CD4-positive, alpha-beta memory T cell (primary cell): ENCODE measurements around the gene KIF1C. TPM values are rescaled to one million over a fixed set of nuclear protein-coding genes. Genes with fewer than 3 reads are reported as not detected.
A peak's percentile ranks its signal among the peaks of the same experiment; 100 is the strongest.

Experiments
- CTCF ChIA-PET: fragments of 350-600 bp; sonication (Branson Sonifier 250); formaldehyde crosslinking; loops from one replicate; lab custom pipeline; 2021; ENCODE audit warnings: inconsistent platforms; ENCODE audit not compliant: partially characterized antibody; lab: Charles Lee
- POLR2A ChIA-PET: fragments of 350-600 bp; sonication (Branson Sonifier 250); formaldehyde crosslinking; loops from one replicate; lab custom pipeline; 2021; ENCODE audit not compliant: partially characterized antibody; lab: Charles Lee
- DNase-seq, 5 donors: peaks; one replicate each; pipeline versions ENCODE4 v3.0.0 to v3.0.0-alpha.2; 2020 to 2022; ENCODE audit warnings: mixed read lengths in 1 of 5
- H3K27ac ChIP-seq: one replicate; pipeline ENCODE4 v1.7.0; 2013; ENCODE audit warnings: low read depth, low read length
- H3K27me3 ChIP-seq: 2 replicates; pipeline ENCODE4 v1.7.0; 2013; ENCODE audit warnings: mild to moderate bottlenecking, low read length, moderate library complexity; ENCODE audit not compliant: insufficient read depth
- H3K36me3 ChIP-seq: 2 replicates; pipeline ENCODE4 v1.7.0; 2013; ENCODE audit warnings: mild to moderate bottlenecking, low read length, moderate library complexity; ENCODE audit not compliant: insufficient read depth
- H3K4me1 ChIP-seq: 2 replicates; pipeline ENCODE4 v1.7.0; 2013; ENCODE audit warnings: mild to moderate bottlenecking, low read length, moderate library complexity; ENCODE audit not compliant: insufficient read depth
- H3K4me3 ChIP-seq, 2 donors: one replicate each; pipeline ENCODE4 v1.7.0; 2013; ENCODE audit warnings: low read length in 2 of 2, mild to moderate bottlenecking in 1 of 2
- H3K9me3 ChIP-seq, 2 donors: one replicate each; pipeline ENCODE4 v1.7.0; 2013; ENCODE audit warnings: low read length in 2 of 2, control low read depth in 1 of 2; ENCODE audit not compliant: control insufficient read depth in 1 of 2
- H3K27ac Mint-ChIP-seq, 7 donors: one replicate each; pipeline ENCODE4 v1.8.0; 2020 to 2021; ENCODE audit warnings: mixed read lengths in 7 of 7, mild to moderate bottlenecking in 6 of 7, inconsistent platforms in 3 of 7, moderate library complexity in 3 of 7
- H3K27me3 Mint-ChIP-seq, 2 donors: one replicate each; pipeline ENCODE4 v1.8.0; 2020 to 2021; ENCODE audit warnings: mixed read lengths in 2 of 2
- H3K36me3 Mint-ChIP-seq, 2 donors: one replicate each; pipeline ENCODE4 v1.8.0; 2020 to 2021; ENCODE audit warnings: mixed read lengths in 2 of 2, inconsistent platforms in 1 of 2, mild to moderate bottlenecking in 1 of 2
- H3K4me1 Mint-ChIP-seq, 4 donors: one replicate each; pipeline ENCODE4 v1.8.0; 2020 to 2021; ENCODE audit warnings: mixed read lengths in 4 of 4, mild to moderate bottlenecking in 1 of 4
- H3K4me3 Mint-ChIP-seq, 8 donors: one replicate each; pipeline ENCODE4 v1.8.0; 2020 to 2021; ENCODE audit warnings: mixed read lengths in 8 of 8, mild to moderate bottlenecking in 7 of 8, moderate library complexity in 6 of 8, inconsistent platforms in 3 of 8
- H3K9me3 Mint-ChIP-seq, 8 donors: one replicate each; pipeline ENCODE4 v1.8.0; 2020 to 2021; ENCODE audit warnings: mixed read lengths in 8 of 8, mild to moderate bottlenecking in 5 of 8, inconsistent platforms in 3 of 8, moderate library complexity in 1 of 8
- intact Hi-C: fragments of 100-400 bp; cut with micrococcal nuclease; formaldehyde crosslinking; loops from one replicate; pipeline ENCODE4 v1.15.1; 2023
- polyA plus RNA-seq, 2 donors: library from polyadenylated mRNA; unstranded; fragments of 300-500 nt; fragmentation: Illumina TruSeq; gene quantifications; one replicate each; pipeline ENCODE4 v1.2.3, GENCODE V29; 2021
- total RNA-seq, 2 experiments: library from RNA; stranded (reverse); gene quantifications; one replicate each; pipeline ENCODE4 v1.2.3, GENCODE V29; 2021

The KIF1C gene
- total and polyA plus RNA-seq, 4 experiments from 2014 or later: 1.8 to 36.9 (median 20.3) TPM

GRCh38 chr17:4986403-4986802 lies 11.3 kb upstream of the KIF1C start:
- Histone ChIP-seq H3K27ac (peak overlapping the region; percentile 85), H3K36me3 (peaks cover 15% of the 10 kb centered on the region), H3K27me3 (no peaks in the 10 kb centered on the region), H3K4me1 (peaks cover 29% of the 10 kb centered on the region), H3K9me3 (no peaks in the 10 kb centered on the region), H3K4me3 (peak overlapping the region; percentile 74 to 95)
- ChIA-PET CTCF (interaction anchor here (0.7 to 5.2 kb wide), 12 partner anchors 11 to 421 kb away, joined by 3 to 41 read pairs (median 8); partner anchors contain the start of genes INCA1, KIF1C, RNF167 and SLC25A11), POLR2A (interaction anchor here (0.5 to 7.0 kb wide), 18 partner anchors 9 to 283 kb away, joined by 3 to 79 read pairs (median 6); partner anchors contain the start of genes C17orf107, CHRNE, INCA1 and KIF1C)
- intact Hi-C loops: loop anchor here (2.0 kb wide), 1 partner anchor 46 kb away; the partner anchor contains the start of genes RNF167 and SLC25A11
- peaks cover 13 to 35% of the 10 kb centered on the region in 2 donors for H3K36me3 Mint-ChIP-seq
- DNase-seq: no peak
- H3K4me3 Mint-ChIP-seq: peak overlapping the region; percentile 86 to 95 (median 93)
- peak overlapping the region; percentile 84 to 96 (median 94) for H3K27ac Mint-ChIP-seq
- no peaks in the 10 kb centered on the region for H3K27me3 Mint-ChIP-seq
- peaks cover 28 to 65% (median 39%) of the 10 kb centered on the region in 4 donors for H3K4me1 Mint-ChIP-seq
- H3K9me3 Mint-ChIP-seq: no peaks in the 10 kb centered on the region

- H3K27me3 ChIP-seq: no peaks in the 10 kb centered on the region
- H3K4me1 ChIP-seq: peaks cover 29% of the 10 kb centered on the region
- peak; percentile 78 to 90 (median 81) for DNase-seq
- ChIA-PET CTCF (interaction anchor here (0.7 to 5.2 kb wide), 19 partner anchors 8 to 422 kb away, joined by 3 to 41 read pairs (median 5); partner anchors contain the start of genes INCA1, KIF1C, RNF167 and SLC25A11), POLR2A (interaction anchor here (0.7 to 7.0 kb wide), 21 partner anchors 8 to 284 kb away, joined by 3 to 79 read pairs (median 6); partner anchors contain the start of genes C17orf107, CHRNE, INCA1 and KIF1C)
- H3K36me3 Mint-ChIP-seq: peaks cover 13 to 29% of the 10 kb centered on the region in 2 donors
- H3K4me3 Mint-ChIP-seq: peak within 1 kb of the TSS; percentile 92 to 95 (median 93)
- no peaks in the 10 kb centered on the region for H3K9me3 ChIP-seq
- peak within 1 kb of the TSS; percentile 85 for H3K27ac ChIP-seq
- peak within 1 kb of the TSS; percentile 74 to 95 for H3K4me3 ChIP-seq
- peaks cover 8% of the 10 kb centered on the region for H3K36me3 ChIP-seq
- H3K27me3 Mint-ChIP-seq: no peaks in the 10 kb centered on the region
- H3K9me3 Mint-ChIP-seq: no peaks in the 10 kb centered on the region
- intact Hi-C loops: loop anchor here (1.0 to 2.0 kb wide), 4 partner anchors 10 to 78 kb away; partner anchors contain the start of genes INCA1, KIF1C, RNF167 and SLC25A11
- peaks cover 29 to 64% (median 37%) of the 10 kb centered on the region in 4 donors for H3K4me1 Mint-ChIP-seq
- H3K27ac Mint-ChIP-seq: peak within 1 kb of the TSS; percentile 94 to 98 (median 96)
These were observed 10.6 kb upstream of the KIF1C start, which contains the start of gene CAMTA2 for GRCh38 chr17:4986951-4987766. Gene CAMTA2 (minus strand): TSS chr17:4987675. CDS start chr17:4986222, 1,453 bp downstream.

- Mint-ChIP-seq H3K9me3 (no peaks in the 10 kb centered on the region), H3K4me1 (peaks cover 29 to 61% (median 36%) of the 10 kb centered on the region in 4 donors), H3K36me3 (peaks cover 6 to 20% of the 10 kb centered on the region in 2 donors), H3K4me3 (peak overlapping the region; percentile 92 to 95 (median 93)), H3K27me3 (no peaks in the 10 kb centered on the region), H3K27ac (peak overlapping the region; percentile 94 to 98 (median 96))
- Histone ChIP-seq H3K4me3 (peak overlapping the region; percentile 74 to 95), H3K36me3 (peaks cover under 1% of the 10 kb centered on the region), H3K4me1 (peaks cover 29% of the 10 kb centered on the region), H3K27me3 (no peaks in the 10 kb centered on the region), H3K9me3 (no peaks in the 10 kb centered on the region), H3K27ac (peak overlapping the region; percentile 85)
- ChIA-PET CTCF (interaction anchor here (0.9 to 5.2 kb wide), 16 partner anchors 9 to 198 kb away, joined by 3 to 41 read pairs (median 5); partner anchors contain the start of genes CHRNE, INCA1, KIF1C and RNF167), POLR2A (interaction anchor here (0.6 to 7.0 kb wide), 16 partner anchors 10 to 685 kb away, joined by 3 to 79 read pairs (median 6); partner anchors contain the start of genes INCA1, KIF1C, PFN1 and RNF167)
- intact Hi-C loops: loop anchor here (1.0 to 2.0 kb wide), 5 partner anchors 9 to 79 kb away; partner anchors contain the start of genes INCA1, KIF1C, RNF167 and SLC25A11
- DNase-seq: peak in 1 of 5 donors; percentile 45
These were observed 9.8 kb upstream of the KIF1C start for GRCh38 chr17:4987767-4988567.

- H3K4me3 Mint-ChIP-seq: no peak overlapping the region
- CTCF ChIA-PET: interaction anchor here (0.6 to 1.0 kb wide), 2 partner anchors 85 to 574 kb away, joined by 3 read pairs; no protein-coding TSS in a partner anchor
These were observed 3.6 kb upstream of the KIF1C start for GRCh38 chr17:4994081-4994595.

GRCh38 chr17:4998027-4998731 lies 429 bp downstream of the KIF1C start:
- no peaks in the 10 kb centered on the region for H3K27me3 Mint-ChIP-seq

More at GRCh38 chr17:4994081-4994595, 3.6 kb upstream of the KIF1C start:
- H3K27me3 Mint-ChIP-seq: no peaks in the 10 kb centered on the region
- POLR2A ChIA-PET: interaction anchor here (0.7 to 1.5 kb wide), 2 partner anchors 46 to 66 kb away, joined by 3 to 4 read pairs; partner anchors contain the start of gene PFN1
- H3K9me3 ChIP-seq: no peaks in the 10 kb centered on the region
- no peaks in the 10 kb centered on the region for H3K27me3 ChIP-seq
- no peak overlapping the region for H3K4me3 ChIP-seq
- DNase-seq: no peak
- intact Hi-C loops: no loop called here
- no peak overlapping the region for H3K27ac ChIP-seq
- no peaks in the 10 kb centered on the region for H3K9me3 Mint-ChIP-seq
- peaks cover 19% of the 10 kb centered on the region for H3K4me1 ChIP-seq
- no peak overlapping the region for H3K27ac Mint-ChIP-seq
- no peaks in the 10 kb centered on the region for H3K36me3 ChIP-seq
- peaks cover 0 to 2% of the 10 kb centered on the region in 2 donors for H3K36me3 Mint-ChIP-seq
- H3K4me1 Mint-ChIP-seq: peaks cover 12 to 38% (median 26%) of the 10 kb centered on the region in 4 donors

More at GRCh38 chr17:4998027-4998731, 429 bp downstream of the KIF1C start:
- Mint-ChIP-seq H3K4me3 (peak overlapping the region; percentile 77 to 89 (median 82)), H3K36me3 (peaks cover 15 to 26% of the 10 kb centered on the region in 2 donors), H3K9me3 (no peaks in the 10 kb centered on the region), H3K4me1 (peaks cover 10 to 42% (median 24%) of the 10 kb centered on the region in 4 donors), H3K27ac (peak overlapping the region in 4 of 7 donors; percentile 72 to 94 (median 79))
- ChIA-PET CTCF (interaction anchor here (1.3 to 2.9 kb wide), 3 partner anchors 10 to 64 kb away, joined by 5 to 16 read pairs (median 16); partner anchors contain the start of gene CAMTA2), POLR2A (interaction anchor here (0.9 to 3.3 kb wide), 18 partner anchors 10 to 855 kb away, joined by 3 to 64 read pairs (median 6); partner anchors contain the start of genes CAMTA2, PFN1, RNF167 and SLC25A11)
- Histone ChIP-seq H3K4me3 (peak overlapping the region; percentile 36 to 72), H3K27me3 (no peaks in the 10 kb centered on the region), H3K4me1 (peaks cover 22% of the 10 kb centered on the region), H3K9me3 (no peaks in the 10 kb centered on the region), H3K36me3 (peaks cover 13% of the 10 kb centered on the region), H3K27ac (peak overlapping the region; percentile 79)
- intact Hi-C loops: loop anchor here (2.0 to 5.0 kb wide), 2 partner anchors 57 to 286 kb away; partner anchors contain the start of genes ARRB2, RNF167 and SLC25A11
- no peak for DNase-seq
